GM04504 (cell line): ENCODE data around the gene ZNF746.
"Not testable (repeated sequence)": the region's sequence is repeated elsewhere in the genome, so short reads cannot be mapped to it uniquely, and the experiment has no call there.

Experiments used
- DNase-seq: peaks from one replicate; pipeline ENCODE4 v3.0.0-alpha.2; 2012; ENCODE audit warnings: low read depth

The ZNF746 gene

DNA sequence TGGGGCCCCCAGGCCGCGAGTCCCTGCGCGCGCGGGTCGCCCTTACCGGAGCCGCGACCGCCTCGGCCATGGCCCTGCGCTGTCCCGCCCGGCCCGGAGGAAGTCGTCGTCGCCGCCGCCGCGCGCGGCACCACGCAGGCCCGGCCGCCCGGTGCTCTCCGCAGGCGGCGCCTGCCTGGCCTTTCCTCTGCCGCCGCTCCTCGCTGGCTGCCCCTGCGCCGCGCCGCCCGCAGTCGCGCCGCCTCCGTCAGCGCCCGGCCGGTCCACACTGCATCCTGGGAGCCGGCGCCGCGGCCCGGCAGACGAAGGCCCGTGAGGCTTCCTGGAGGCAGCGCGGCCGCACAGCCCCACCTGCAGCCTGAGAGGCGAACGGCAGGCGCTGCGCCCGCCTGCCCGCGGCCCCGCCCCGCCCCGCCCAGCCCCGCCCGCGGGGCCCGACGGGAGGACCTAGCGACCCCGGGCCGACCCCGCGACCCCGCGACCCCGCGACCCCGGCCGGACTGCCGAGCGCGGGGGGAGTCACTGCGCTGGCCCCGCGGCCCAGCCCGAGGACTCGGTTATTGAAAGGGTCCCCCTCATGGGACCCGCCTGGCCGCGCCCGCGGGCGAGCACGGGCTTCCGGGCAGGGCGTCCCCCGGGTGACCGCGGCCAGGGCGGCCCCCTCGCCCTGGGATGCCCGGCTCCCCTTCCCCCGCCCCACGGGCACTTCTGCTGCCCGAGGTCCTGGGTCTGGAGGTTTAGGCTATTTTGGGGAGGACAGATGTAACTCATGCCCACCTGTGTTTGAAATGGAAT lies at the start of gene ZNF746:
TSS of gene ZNF746 (minus strand) at position 343 of the 795 bp plus-strand sequence. CDS start at position 70, 273 bp downstream.
- peak; percentile 54 for DNase-seq

DNA sequence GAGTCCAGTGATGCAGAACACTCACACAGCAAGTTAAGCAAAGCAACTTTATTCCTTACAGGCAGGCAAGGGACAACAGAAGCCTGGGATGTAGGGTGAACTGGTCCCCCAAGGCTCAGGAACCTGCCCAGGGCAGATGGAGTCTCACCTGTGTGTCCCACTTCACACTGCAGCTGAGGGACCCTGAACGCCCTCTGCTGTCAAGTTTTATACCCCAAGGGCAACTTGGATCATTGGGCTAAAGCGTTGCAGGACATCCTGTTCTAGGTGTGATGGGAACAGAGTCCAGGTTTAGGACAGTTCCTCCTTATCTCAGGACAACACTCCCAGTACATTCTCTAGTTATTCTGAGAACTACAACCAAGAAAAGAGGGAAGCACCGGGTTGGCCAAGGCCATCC lies 49.5 kb upstream of the ZNF746 start:
- no peak for DNase-seq

DNA sequence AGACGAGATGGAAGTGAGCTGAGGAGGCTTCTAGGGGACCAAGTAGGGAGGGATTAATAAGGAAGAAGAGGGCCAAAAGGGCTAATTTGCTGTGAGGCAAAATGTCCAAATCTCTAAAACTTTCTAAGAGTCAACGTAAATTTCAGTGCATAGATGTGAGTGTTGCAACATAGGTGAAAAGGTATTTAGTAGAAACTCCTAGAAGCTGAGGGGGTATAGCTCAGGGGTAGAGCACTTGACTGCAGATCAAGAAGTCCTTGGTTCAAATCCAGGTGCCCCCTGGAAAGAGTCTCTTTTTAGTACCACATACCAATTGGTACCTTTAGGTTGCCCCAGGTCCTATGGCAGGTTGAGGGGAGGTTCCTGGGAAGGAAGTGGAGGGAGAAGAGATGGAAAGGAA lies 48.7 kb upstream of the ZNF746 start:
- DNase-seq: no peak

DNA sequence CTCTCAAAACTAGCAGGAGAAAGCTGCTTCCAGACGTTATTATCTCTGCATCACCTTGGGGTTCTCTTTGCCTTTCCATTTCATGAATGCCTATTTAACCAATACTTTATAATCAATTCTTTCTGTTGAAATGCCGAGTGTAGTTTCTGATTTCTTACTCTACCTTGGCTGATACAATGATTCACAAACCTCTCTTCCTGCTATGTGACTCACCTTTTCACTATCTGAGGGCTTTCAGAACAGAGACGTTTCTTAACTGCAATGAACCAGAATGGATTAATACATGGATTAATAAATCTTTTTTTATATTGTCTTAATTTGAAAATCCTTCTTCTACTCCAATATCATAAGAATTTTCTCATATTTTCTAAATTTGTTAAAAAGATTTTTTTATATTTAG lies 46.4 kb upstream of the ZNF746 start:
- DNase-seq: no peak

DNA sequence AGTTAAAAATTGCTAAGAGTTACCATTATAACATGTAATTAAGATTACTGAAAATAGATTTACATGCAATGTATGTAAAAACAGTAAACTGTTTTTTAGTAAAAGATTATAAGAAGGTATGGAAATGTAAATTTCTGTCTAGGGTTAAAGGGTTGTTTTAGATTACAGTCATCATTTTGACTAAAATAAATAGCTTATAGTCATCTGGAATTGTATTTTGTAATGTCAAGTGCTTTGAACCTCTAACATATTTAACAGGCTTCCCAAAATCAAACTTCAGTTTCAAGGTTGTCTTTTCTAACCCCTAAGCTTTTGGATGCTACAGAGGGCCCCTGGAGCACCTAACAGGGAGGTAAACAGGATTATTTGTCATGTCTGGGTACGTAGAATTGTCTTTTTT lies 35.0 kb upstream of the ZNF746 start:
- no peak for DNase-seq

DNA sequence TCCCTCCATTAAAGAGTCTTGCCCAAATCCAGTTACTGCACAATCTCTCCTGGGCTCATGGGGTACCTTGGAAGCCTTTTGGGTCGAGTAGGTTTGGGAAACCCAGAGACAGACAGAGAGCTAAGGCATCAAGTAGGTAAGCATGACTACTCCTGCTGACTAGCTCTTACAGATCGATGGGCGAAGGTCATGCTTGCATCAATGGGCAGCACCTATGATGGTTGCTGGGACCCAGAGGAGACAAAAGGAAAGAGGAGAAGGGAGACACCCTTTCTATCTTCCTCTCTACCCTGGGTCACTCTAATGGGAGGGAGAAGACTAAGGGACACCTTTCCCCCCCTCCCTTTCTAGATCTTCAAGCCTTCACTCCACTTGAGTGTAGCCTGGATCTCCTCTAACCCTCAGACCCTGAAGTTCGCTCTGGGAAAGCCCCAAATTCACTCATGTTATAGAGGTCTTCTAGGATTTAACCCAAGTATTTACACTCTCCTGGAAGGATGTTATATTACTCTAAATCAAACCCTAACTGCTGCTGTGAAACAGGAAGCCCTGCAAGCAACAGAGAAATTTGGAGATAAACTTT lies 31.6 kb upstream of the ZNF746 start:
- no peak for DNase-seq

DNA sequence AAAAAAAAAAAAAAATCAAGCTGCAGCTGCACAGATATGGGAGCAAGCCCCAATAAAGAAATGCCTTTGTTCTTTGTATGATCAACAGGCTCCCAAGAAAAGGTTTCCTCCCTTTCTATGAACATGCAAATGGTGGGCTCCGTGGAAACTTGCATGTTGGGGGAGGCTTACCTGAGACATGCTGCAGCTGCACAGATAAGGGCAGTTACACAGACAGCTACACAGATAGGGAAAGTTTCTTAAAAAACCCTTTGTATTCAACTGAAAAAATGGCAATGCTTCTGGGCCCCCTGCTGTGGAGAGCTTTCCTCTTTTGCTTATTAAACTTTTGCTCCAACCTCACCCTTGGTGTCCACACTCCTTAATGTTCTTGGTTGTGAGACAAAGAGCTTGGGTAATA lies 29.8 kb upstream of the ZNF746 start:
- DNase-seq: no peak

DNA sequence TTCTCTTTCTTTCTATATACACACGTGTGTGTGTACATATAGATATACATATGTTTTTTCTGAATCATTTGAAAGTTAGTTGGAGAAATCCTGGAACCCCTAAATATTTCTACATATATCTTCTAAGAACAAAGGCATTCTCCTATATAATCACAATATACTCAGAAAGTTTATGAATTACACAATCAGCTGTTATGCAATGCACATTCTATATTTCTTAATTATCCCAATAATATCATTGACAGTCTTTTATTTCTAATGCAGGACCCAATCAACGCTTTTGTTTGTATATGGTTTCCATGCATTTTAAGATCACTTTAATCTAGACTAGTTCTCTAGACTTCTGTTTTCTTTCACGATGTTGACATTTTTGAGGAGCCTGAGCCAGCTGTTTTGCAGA lies 27.7 kb upstream of the ZNF746 start:
- DNase-seq: no peak

DNA sequence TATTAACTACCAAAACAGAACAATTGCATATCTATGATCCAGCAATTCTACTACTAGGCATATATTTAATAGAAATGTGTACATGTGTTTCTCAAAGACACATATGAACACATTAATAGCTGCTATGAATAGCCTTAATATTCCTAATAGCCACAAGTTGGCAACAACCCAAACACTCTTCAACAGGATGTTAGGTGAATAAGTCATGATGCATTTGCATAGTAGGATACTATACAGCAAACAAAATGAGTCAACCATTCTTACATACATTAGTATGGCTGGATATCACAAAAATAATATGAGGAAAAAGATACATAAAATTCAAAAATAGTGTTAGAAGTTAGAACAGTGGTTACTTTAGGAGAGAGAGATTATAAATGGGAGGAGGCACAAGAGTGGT lies 26.8 kb upstream of the ZNF746 start:
- no peak for DNase-seq

DNA sequence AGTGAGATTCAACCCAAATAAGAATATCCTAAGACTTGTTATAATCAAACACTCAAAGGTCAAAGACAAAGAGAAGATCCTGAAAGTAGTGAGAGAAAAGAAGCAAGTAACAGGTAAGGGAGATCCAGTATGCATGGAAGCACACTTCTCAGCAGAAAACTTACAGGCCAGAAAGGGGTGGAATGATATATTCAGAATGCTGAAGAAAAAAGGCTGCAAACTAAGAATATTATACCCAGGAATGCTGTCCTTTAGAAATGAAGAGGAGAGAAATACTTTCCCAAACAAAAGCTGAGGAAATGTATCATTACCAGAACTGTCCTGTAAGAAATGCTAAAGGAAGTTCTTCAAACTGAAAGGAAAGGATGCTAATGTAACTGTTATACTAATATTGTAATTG lies 12.6 kb upstream of the ZNF746 start:
- no peak for DNase-seq

DNA sequence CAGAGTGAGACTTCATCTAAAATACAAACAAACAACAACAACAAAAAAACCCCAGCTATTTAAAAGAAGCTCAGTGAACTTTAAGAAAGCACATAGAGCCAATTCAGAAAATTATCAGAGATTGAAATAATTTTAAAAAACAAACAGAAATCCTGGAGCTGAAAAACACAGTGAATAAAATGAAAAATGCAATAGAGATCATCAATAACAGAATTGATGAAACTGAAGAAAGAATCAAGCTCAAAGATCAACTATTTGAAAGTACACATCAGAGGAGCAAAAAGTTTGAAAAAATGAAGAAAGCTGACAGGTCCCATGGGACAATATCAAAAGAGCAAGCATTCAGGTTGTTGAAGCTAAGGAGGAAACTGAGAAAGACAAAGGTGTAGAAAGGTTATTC lies 12.2 kb upstream of the ZNF746 start:
- no peak for DNase-seq

DNA sequence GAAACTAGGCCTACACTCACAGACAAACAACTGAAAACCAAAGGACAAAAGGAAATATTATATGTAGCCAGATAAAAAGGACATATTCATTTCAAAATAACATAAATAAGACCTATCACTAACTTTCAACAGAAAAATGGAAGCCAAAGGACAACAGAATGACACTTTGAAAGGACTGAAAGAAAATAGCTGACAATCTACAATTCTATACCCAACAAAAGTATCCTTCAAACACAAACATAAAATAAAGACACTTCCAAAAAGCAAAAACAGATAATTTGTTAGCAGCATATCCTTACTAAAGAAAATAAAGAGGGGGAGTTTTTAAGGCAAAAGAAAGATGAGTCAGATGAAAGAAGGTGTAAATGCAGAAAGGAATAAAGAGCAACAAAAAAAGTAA lies 7.9 kb upstream of the ZNF746 start:
- DNase-seq: no peak

DNA sequence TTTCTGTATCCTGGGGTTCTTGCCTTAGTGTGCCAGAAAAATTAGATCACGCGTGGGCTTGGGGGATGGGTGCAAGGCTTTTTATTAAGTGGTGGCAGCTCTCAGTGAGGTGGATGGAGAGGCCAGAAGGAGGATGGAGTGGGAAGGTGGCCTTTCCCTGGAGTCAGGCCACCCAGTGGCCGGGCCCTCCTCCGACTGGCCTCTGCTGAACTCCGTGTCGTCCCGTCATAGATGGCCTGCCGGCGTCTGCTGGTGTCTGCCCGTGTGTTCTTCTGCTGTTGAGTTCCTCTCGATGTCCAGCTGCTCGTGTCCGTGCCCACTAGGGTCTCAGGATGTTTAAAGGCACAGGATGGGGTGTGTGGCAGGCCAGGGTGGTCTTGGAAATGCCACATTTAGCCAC lies 4.0 kb upstream of the ZNF746 start:
- no peak for DNase-seq

DNA sequence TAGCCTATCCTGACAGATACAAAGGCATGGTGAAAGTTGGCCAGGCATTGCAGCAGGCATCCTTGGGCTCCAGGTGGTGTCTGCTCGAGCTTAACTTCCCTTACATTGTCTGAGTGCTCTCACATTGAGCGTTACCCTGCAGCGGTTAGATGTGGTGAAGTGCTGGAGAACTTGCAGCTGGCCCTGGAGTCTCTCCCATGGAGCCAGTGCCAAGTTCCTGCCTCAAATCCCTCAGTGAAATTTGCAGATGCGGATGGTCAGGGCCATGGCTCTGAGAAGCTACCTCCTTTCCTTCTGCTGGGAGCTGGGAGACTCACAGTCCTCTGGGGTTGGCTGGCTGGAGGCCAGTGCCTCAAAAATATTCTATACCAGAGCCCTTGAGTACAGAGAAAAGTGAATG lies 3.3 kb upstream of the ZNF746 start:
- DNase-seq: no peak

DNA sequence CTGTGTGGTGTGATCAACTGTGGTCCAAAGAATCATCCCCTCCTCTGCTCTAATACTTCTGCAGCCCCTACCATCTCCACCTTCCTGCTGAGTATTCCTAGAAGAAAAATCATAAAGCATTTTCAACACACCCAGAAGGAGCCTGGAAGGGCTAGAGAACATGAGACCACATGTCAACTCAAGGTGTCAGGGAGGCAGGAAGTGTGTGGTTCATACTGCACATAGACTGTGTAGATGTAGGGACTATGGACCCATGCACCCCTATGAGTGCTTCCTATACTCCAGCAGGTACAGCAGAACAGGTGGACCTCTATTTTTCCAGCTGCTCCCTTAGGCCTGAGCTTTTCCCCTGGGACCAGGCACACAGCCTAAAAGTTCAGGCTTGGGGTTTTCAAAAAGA lies 2.6 kb upstream of the ZNF746 start:
- no peak for DNase-seq

DNA sequence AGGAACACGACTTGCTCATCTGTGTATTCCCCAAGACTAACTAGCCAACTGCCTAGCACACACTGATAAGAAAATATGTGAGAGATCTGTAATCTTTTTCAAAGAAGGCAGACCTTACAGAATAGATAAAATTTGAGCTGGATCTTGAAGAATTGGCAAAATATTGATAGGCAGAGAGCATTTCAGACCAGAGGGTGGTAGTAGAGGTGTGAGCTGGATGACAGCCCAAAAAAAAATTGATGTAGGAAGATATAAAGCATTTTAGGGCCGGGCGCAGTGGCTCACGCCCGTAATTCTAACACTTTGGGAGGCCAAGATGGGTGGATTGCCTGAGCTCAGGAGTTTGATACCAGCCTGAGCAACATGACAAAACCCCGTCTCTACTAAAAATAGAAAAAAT lies 1.2 kb upstream of the ZNF746 start:
- no peak for DNase-seq

DNA sequence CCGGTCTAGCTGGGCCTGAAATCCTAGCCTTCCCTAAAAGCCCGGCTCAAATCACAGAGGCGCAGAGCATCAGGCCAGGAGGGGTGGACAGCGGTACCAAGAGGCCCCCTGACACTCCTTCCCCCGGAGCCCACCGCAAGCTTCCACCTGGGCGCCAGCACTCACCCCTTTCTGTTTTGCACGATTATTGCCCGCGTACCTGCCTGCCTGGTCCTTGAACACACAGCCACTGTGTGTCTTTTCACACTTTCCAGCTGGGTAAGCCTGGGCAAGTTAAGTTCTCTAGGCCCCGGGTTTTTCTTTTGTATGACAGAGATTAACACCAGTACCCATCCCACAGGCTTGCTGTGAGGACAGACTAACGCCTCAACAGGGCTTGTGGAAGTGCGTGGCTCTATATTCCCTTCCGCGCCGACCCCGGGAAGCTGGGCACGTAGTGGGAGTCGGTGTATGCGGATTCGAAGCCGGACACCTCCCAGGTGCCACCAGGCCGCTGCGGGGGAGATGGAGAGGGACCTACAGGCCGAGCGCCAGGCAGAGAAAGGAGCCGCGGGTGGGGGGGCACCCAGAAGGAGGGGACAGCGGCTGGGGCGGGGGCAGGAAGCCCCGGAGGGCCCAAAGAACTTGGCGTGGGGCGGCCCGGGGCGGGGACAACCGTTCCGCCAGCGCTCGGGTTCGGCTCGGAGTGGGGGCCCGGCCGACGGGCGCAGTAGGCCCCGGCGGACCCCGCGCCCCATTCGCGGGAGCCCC lies 792 bp downstream of the ZNF746 start:
- no peak for DNase-seq

DNA sequence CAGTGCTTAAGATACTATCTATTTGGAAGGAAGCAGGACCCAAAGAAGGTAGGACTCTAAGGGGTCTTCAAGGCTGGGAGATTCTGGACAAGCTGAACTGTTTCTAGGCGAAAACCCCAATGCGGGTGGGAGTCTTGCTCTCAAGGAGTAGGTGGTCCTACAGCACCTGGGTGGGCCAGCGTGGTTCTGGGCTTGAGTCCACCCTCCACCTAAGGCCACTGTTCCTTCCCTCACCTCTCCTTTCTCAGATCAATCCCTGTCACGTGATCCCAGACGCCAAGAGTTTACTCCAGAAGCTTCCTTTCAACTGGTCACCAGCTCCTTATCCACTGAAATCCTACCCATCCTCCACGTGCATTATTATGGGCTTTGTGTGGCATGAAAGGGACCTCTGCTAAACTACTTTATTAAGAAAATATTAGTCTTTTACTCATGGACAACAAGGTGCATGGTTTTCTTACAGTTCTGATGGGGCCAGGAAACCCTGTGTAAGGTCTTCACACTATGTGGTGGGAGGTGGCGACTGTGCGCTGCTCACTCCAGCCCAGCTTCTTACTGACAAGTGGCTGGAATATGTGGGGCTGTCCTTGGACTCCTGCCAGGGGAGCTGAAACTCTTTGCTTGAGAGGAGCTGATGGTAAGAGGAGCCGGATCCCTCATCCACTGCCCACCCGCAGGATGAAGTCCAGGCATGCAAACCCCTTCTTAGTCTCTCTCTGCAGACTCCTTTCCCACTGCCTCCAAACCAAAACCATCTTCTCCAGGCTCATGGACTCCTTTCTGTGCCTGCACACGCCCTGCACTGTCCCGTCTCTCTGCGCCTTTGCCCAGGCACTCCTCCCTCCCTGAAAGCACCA lies 1.6 kb downstream of the ZNF746 start:
- peak; percentile 48 for DNase-seq

DNA sequence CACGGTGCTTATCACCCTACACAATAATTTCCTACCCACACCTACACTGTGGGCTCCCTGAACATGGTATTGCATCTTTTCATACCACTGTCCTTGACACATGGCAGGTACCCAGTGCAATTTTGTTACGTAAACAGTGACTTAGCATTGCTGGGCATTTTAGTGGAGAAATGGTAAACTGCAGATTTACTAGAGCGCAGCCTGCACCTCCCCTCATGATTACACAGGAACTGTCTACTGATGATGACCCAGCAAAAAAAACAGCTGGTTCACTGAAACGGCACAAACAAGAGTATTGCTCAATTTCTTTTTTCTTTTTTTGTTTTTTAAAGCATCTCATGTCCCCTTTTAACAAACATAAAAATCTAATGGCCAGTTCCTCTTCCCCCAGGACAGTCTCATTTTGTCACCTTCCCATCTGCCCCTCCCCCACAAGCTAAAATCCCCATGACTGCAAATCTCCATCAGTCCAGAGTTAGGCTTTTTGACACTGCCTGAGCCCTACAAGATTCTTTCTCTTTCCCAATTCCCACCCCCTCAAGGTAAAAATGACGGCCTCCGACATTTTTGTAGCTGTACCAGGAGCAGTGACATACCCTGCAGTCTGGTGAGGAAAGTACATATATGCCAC lies 2.8 kb downstream of the ZNF746 start:
- DNase-seq: peak; percentile 21

DNA sequence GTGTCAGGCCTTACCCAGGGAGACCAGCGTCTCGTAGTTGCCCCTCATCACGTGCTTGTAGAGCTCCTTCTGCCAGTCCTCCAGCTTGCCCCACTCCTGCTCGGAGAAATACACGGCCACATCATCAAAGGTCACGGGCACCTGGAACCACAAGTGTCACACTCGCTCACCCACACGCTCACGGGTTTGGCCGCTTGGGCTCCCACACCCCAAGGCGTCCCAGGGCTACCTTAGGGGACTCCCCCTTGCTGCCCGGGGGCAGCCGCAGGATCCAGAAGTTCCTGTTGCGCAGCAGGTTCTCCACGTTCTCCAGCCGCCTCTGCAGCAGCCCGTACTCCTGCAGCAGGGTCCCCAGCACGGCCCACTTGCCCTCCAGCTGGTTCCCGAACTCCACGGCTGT lies 3.6 kb downstream of the ZNF746 start:
- DNase-seq: not testable (repeated sequence)

DNA sequence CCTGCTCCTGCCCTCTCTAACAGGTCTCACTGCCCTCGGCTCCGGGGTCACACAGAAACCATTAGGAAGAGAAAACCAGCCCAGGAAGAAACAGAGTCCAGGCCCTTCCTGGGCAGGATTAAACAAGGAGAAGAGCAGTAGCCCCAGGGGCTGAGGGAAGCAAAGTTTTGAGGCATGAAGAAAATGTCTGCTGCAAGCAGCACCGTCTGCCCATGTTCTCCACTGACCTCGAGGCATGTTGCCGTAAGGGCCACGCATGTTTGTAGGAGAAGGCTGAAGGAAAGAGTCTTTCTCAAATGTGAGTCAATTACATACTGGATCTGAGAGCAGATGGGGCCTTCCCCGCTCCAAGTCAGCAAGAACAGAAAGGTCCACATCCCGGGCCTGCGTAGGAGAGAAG lies 4.2 kb downstream of the ZNF746 start:
- DNase-seq: no peak
